GM18858 (cell line): ENCODE data around the gene OPN5.
A peak's percentile ranks its signal among the peaks of the same experiment; 100 is the strongest.

Source experiments
- ATAC-seq: cut with Tn5 transposase; IDR thresholded peaks from one replicate; pipeline ENCODE4 v1.9.1; 2021; ENCODE audit not compliant: unreplicated experiment

Gene OPN5

GRCh38 chr6:47787620-47788497 is 6.0 kb downstream of the OPN5 start:
- ATAC-seq = peak; percentile 89

DNA sequence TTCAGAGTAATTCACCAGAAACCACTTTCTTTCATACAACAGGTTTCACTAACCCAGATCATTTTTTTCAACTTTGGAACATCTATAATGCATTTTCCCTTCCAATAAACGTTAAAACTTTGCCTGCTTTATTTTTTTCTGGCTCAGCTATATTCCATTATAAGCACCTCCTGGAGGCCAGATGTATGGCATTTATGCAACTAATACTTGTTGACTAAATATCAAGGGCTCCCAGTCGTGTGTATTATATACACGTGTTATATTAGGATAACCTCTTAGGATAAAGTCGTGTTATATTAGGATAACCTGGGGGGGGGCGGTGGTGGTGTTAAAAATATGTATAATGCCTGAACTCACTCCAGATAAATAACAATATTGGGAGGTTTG is 6.7 kb downstream of the OPN5 start:
- no peak for ATAC-seq

- ATAC-seq = no peak
These were observed 7.7 kb downstream of the OPN5 start for GRCh38 chr6:47789553-47789952.

GRCh38 chr6:47792216-47792733 is 10.4 kb downstream of the OPN5 start:
- no peak for ATAC-seq

DNA sequence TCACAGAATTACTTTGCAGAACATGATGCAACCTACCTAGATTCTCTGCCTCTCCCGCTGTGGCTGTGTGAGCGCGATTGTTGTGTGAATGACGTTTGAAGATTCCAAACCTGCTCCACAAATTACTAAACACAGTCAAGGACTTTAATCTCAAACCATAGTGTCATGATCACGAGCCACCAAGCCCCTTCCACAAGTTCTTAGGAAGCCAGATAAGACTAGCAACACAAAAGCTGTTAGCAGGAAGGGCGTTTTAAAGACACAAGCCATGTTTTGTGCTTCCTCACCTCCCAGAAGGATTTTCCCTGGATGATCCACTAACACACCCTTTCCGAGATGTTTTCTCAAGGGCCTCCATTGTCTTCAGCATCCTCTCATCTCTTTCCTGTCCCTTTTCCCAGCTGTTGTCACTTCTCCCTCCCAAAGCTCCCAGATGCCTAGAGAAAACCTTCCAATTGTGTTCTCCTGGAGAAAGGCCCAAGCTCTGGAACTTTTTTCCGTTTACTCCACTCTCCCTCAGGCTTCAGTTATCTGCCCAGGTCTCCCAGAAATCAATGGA is 12.8 kb downstream of the OPN5 start:
- no peak for ATAC-seq

DNA sequence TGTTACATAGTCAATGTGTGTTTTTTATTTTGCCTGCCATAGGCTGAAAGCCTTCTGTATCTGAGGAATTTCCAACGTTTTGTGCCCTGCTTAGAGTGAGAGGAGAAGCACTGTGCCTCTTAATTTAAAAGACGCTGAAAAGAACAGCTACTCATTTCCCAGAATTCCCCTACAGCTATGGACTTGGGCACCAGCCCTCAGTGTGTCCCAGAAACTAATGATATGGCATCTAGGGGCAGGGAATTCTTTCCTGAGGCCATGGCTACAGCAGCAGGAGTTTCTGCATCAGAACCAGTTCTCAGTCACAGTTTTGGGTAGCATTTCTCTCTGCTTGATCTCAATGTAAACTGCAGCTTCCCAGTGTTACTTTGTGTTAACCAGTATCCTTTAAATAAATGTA is 20.2 kb downstream of the OPN5 start:
- no peak for ATAC-seq

- ATAC-seq = no peak
These were observed 23.0 kb downstream of the OPN5 start for GRCh38 chr6:47804821-47805220.

- ATAC-seq = no peak
These were observed 28.0 kb downstream of the OPN5 start for GRCh38 chr6:47809873-47810272.

DNA sequence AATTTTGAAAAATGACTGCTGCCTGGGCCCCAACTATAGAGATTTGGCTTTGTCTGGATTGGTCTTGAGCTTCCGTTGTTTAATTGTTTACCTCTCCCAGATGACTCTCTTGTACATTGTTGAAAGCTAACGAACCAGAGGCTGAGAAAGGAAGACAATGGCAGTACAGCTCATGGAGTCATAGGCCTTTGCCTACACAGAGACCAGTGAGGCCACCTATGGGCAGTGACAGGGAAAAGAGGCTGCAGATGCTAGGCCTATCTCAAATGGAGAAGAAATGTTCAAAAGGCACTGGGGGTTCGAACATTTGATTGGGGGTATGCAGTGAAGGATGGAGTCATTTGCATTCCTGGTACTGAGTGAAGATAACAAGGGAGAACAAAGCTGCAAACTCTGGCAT is 29.1 kb downstream of the OPN5 start:
- no peak for ATAC-seq

- no peak for ATAC-seq
These were observed 29.6 kb downstream of the OPN5 start for GRCh38 chr6:47811443-47811842.

DNA sequence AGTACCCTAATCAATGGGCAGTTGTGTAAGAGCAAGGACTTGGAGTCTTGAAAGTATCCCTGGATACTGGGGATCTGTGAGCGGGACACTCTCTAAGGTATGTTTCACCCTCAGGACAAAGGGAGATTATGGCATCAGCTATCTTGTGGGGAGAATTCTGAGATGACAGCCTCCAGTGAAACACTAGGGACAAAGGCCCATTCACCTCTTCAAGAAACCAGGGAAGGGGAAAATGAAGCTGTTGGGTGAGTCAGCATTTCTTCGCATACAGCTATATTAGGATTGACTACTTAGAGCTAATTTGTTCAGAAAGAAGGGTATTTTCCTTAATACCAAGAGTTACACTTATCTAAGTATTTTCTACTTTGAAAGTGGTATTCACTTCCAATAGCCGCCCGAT is 35.9 kb downstream of the OPN5 start:
- no peak for ATAC-seq

- no peak for ATAC-seq
These were observed 37.6 kb downstream of the OPN5 start for GRCh38 chr6:47819461-47819860.

GRCh38 chr6:47822856-47823554 is 41.2 kb downstream of the OPN5 start:
- ATAC-seq = no peak

- ATAC-seq = no peak
These were observed 50.7 kb downstream of the OPN5 start for GRCh38 chr6:47832386-47833100.

- ATAC-seq = no peak
These were observed 52.4 kb downstream of the OPN5 start for GRCh38 chr6:47834196-47834595.

DNA sequence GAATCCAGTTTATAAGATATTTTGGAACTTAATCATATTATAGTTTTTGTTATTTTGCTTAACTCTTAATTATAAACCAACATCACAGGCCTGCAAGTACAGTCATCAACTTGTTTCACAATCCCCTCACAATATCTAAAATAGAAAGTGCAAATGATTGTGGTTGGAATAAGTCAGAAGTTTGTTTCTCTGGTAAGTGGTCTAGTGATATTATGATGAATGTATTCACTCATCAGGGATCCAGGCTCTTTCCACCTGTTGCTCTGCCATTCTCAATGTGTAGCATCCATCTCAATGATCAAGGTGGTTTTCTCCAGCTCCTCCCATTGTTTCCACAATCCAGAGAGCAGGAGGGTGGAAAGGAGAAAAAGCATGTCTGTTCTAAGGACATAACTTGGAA is 54.2 kb downstream of the OPN5 start:
- ATAC-seq = peak; percentile 41

DNA sequence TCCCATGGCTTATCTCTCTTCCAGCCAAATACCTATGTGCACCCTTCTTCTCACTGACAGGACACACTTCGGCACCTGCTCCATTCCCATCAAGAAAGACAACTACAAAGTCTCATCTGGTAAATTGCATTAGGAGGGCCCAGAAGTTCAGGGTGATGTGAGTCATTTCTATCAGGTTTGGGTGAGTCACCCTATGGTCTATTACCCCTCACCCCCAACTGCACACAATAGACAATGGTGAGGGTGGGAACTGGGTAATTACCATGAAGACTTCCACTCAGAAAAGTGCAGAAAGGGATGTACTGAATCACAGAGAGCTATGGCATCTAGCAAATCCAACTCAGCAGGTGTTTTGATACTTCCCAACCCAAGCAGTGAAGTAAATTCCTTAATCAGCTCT is 54.8 kb downstream of the OPN5 start:
- peak; percentile 78 for ATAC-seq

GRCh38 chr6:47839645-47840044 is 57.8 kb downstream of the OPN5 start:
- ATAC-seq = no peak

DNA sequence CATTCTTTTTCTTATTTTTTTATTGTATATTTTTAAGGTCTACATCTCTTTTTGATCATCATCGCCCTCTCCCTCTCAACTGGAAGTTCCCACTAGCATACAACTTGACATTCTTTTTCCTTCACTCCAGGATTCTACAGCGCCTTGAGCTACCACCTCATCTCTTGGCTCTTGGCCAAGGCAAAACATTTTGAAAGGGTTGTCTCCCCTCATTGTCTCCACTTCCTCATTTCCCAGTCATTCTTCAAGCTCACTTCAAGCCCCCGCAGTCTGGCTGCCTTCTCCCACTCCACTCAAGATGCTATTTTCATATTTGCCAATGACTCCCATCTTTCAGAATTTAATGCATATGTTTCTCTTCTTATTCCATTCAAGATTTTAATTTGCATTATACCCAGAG is 63.0 kb downstream of the OPN5 start:
- ATAC-seq = no peak

GRCh38 chr6:47846752-47847151 is 64.9 kb downstream of the OPN5 start:
- ATAC-seq = no peak

GRCh38 chr6:47851091-47851490 is 69.3 kb downstream of the OPN5 start:
- no peak for ATAC-seq
